Forelimb muscle (tissue), 1 donor: ENCODE results near the gene LRRC25. TPM values are rescaled to one million over a fixed set of nuclear protein-coding genes. Genes with fewer than 3 reads are reported as not detected.

Experiments used
- DNase-seq: peaks from one replicate; pipeline ENCODE4 v3.0.0-alpha.2; 2013; ENCODE audit warnings: low read depth
- polyA plus RNA-seq: library from polyadenylated mRNA; unstranded; fragments of 120-200 nt; gene quantifications from one replicate; pipeline ENCODE4 v1.2.1, GENCODE V29; 2013; ENCODE audit not compliant: insufficient read length

Gene LRRC25
- polyA plus RNA-seq, 1 donor: 1.6 TPM

GRCh38 chr19:18424890-18425514 is 27.6 kb upstream of the LRRC25 start:
- DNase-seq: no peak

GRCh38 chr19:18424122-18424889 is 26.9 kb upstream of the LRRC25 start:
- DNase-seq: no peak

- DNase-seq: no peak
These were observed 26.0 kb upstream of the LRRC25 start for GRCh38 chr19:18423258-18424020.

- DNase-seq: no peak
These were observed 25.2 kb upstream of the LRRC25 start for GRCh38 chr19:18422530-18423191.

- DNase-seq: no peak
These were observed 24.0 kb upstream of the LRRC25 start for GRCh38 chr19:18421371-18421959.

- no peak for DNase-seq
These were observed 23.5 kb upstream of the LRRC25 start for GRCh38 chr19:18420930-18421329.

GRCh38 chr19:18419699-18420460 is 22.5 kb upstream of the LRRC25 start:
- no peak for DNase-seq

GRCh38 chr19:18419195-18419698 is 21.8 kb upstream of the LRRC25 start, which contains the start of gene SSBP4:
Gene SSBP4 (plus strand): TSS chr19:18419398. CDS start chr19:18419649, 251 bp downstream.
- no peak for DNase-seq

GRCh38 chr19:18418483-18419194 is 21.2 kb upstream of the LRRC25 start:
- no peak for DNase-seq

- no peak for DNase-seq
These were observed 20.6 kb upstream of the LRRC25 start for GRCh38 chr19:18418029-18418482.

- DNase-seq: no peak
These were observed 20.0 kb upstream of the LRRC25 start for GRCh38 chr19:18417250-18418028.

GRCh38 chr19:18416778-18417249 is 19.4 kb upstream of the LRRC25 start:
- DNase-seq: peak; percentile 80

GRCh38 chr19:18415178-18415867 is 17.9 kb upstream of the LRRC25 start:
- DNase-seq: no peak

GRCh38 chr19:18414504-18415177 is 17.2 kb upstream of the LRRC25 start:
- no peak for DNase-seq

GRCh38 chr19:18412610-18413239 is 15.3 kb upstream of the LRRC25 start:
- no peak for DNase-seq

GRCh38 chr19:18408053-18408476 is 10.6 kb upstream of the LRRC25 start:
- DNase-seq: no peak

- DNase-seq: no peak
These were observed 9.3 kb upstream of the LRRC25 start for GRCh38 chr19:18406749-18407148.
